ENCODE results near the gene SCO2. TPM values are rescaled to one million over a fixed set of nuclear protein-coding genes. Genes with fewer than 3 reads are reported as not detected.

SCO2 gene
- total and polyA plus RNA-seq, 9 of the 15 experiments (the other 6 are each of a cell fraction or from before 2014, with no cell fraction given), result 0.34 to 4.0 (median 1.1) TPM; not detected in 3

- TF ChIP-seq HNRNPLL (IDR thresholded peaks at IDR 0.05; ENCODE audit: low read depth, low read length, poor library complexity, severe bottlenecking) (no peak), ZNF165 (CRISPR knock-in tag; IDR thresholded peaks at IDR 0.05; ENCODE audit: borderline replicate concordance) (no peak), ZBTB1 (CRISPR knock-in tag; IDR thresholded peaks at IDR 0.05; ENCODE audit: borderline replicate concordance, low read depth) (no peak), CCNT2 (IDR thresholded peaks at IDR 0.05; ENCODE audit: borderline replicate concordance, extremely low read depth, insufficient read length, low read depth, low read length) (no peak), CEBPB (tag; IDR thresholded peaks at IDR 0.05) (no peak), ZNF75A (CRISPR knock-in tag; IDR thresholded peaks at IDR 0.05) (no peak), CREB1 (IDR thresholded peaks at IDR 0.05) (no peak), CREB1 (CRISPR knock-in tag; IDR thresholded peaks at IDR 0.05) (no peak), RBBP5 (IDR thresholded peaks at IDR 0.05; ENCODE audit: borderline replicate concordance, insufficient read depth, low read length, poor library complexity, severe bottlenecking) (no peak), ZBTB7A (IDR thresholded peaks at IDR 0.05; ENCODE audit: borderline replicate concordance, control insufficient read depth, low read depth, low read length) (no peak), PURB (CRISPR knock-in tag; IDR thresholded peaks at IDR 0.05; ENCODE audit: low read depth) (no peak), SNAPC5 (CRISPR knock-in tag; IDR thresholded peaks at IDR 0.05) (no peak), FIP1L1 (IDR thresholded peaks at IDR 0.05; ENCODE audit: low read depth, low read length, poor library complexity, severe bottlenecking) (no peak), KDM4B (IDR thresholded peaks at IDR 0.05; ENCODE audit: borderline replicate concordance in 2 of 2, low read depth in 1 of 2) (no peak), IRF9 (tag; IDR thresholded peaks at IDR 0.05) (no peak), KAT2B (IDR thresholded peaks at IDR 0.05; ENCODE audit: low read depth, low read length) (no peak), ARHGAP35 (IDR thresholded peaks at IDR 0.05; ENCODE audit: partially characterized antibody) (no peak), ZNF444 (CRISPR knock-in tag; IDR thresholded peaks at IDR 0.05) (no peak), LARP7 (IDR thresholded peaks at IDR 0.05) (no peak), SMARCE1 (IDR thresholded peaks at IDR 0.05) (no peak), GATA2 (CRISPR knock-in tag; IDR thresholded peaks at IDR 0.05) (no peak), MCM5 (IDR thresholded peaks at IDR 0.05; ENCODE audit: low read depth) (no peak)
- TF ChIP-seq, protein P1, sequence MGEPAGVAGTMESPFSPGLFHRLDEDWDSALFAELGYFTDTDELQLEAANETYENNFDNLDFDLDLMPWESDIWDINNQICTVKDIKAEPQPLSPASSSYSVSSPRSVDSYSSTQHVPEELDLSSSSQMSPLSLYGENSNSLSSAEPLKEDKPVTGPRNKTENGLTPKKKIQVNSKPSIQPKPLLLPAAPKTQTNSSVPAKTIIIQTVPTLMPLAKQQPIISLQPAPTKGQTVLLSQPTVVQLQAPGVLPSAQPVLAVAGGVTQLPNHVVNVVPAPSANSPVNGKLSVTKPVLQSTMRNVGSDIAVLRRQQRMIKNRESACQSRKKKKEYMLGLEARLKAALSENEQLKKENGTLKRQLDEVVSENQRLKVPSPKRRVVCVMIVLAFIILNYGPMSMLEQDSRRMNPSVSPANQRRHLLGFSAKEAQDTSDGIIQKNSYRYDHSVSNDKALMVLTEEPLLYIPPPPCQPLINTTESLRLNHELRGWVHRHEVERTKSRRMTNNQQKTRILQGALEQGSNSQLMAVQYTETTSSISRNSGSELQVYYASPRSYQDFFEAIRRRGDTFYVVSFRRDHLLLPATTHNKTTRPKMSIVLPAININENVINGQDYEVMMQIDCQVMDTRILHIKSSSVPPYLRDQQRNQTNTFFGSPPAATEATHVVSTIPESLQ (CRISPR knock-in tag; IDR thresholded peaks at IDR 0.05), result no peak
Observed at GRCh38 chr22:50485221-50486131, 39.9 kb downstream of the SCO2 start (continued).
